Fibroblast of lung (primary cell): ENCODE data around the gene WFIKKN1. TPM values are rescaled to one million over a fixed set of nuclear protein-coding genes. Genes with fewer than 3 reads are reported as not detected.
A peak's percentile ranks its signal among the peaks of the same experiment; 100 is the strongest.

Experiments
- DNase-seq, 2 donors: peaks; one replicate each; pipeline versions ENCODE4 v3.0.0 to v3.0.0-alpha.2; 2010; ENCODE audit warnings: low read depth in 2 of 2
- H2AFZ ChIP-seq: 2 replicates; pipeline ENCODE4 v1.5.1; 2012; ENCODE audit warnings: low read length, control low read depth, inconsistent platforms
- H3K27ac ChIP-seq: 2 replicates; pipeline ENCODE4 v1.5.1; 2011; ENCODE audit warnings: low read length, control low read depth; ENCODE audit not compliant: insufficient read depth
- H3K27me3 ChIP-seq: 2 replicates; pipeline ENCODE4 v1.5.1; 2011; ENCODE audit warnings: mild to moderate bottlenecking, low read length; ENCODE audit not compliant: control insufficient read depth, insufficient read depth
- H3K36me3 ChIP-seq: 2 replicates; pipeline ENCODE4 v1.5.1; 2011; ENCODE audit warnings: low read length; ENCODE audit not compliant: control insufficient read depth, insufficient read depth
- H3K4me1 ChIP-seq: 2 replicates; pipeline ENCODE4 v1.5.1; 2011; ENCODE audit warnings: low read length; ENCODE audit not compliant: control insufficient read depth, insufficient read depth; ENCODE audit errors: extremely low read depth
- H3K4me2 ChIP-seq: 2 replicates; pipeline ENCODE4 v1.5.1; 2011; ENCODE audit warnings: low read length, control low read depth; ENCODE audit not compliant: insufficient read depth; ENCODE audit errors: extremely low read depth
- H3K4me3 ChIP-seq, 4 experiments: fragments of 200-600 bp in 1 of 4; sonication (generic) in 1 of 4; replicated peaks in 1 of 4; 2 replicates each; pipeline ENCODE4 v1.5.1; 2011 to 2016; ENCODE audit warnings: low read length in 4 of 4, low read depth in 3 of 4, mild to moderate bottlenecking in 3 of 4, control low read depth in 2 of 4, inconsistent platforms in 1 of 4, mixed read lengths in 1 of 4; ENCODE audit not compliant: insufficient read depth in 1 of 4; ENCODE audit errors: control extremely low read depth in 1 of 4
- H3K79me2 ChIP-seq: 2 replicates; pipeline ENCODE4 v1.5.1; 2012; ENCODE audit warnings: mild to moderate bottlenecking, low read length, inconsistent platforms; ENCODE audit not compliant: control insufficient read depth, insufficient read depth
- H3K9ac ChIP-seq: 2 replicates; pipeline ENCODE4 v1.5.1; 2011; ENCODE audit warnings: mild to moderate bottlenecking, low read length, control low read depth; ENCODE audit not compliant: insufficient read depth
- H3K9me3 ChIP-seq: 2 replicates; pipeline ENCODE4 v1.5.1; 2012; ENCODE audit warnings: low read depth, low read length; ENCODE audit not compliant: control insufficient read depth, insufficient read depth
- H4K20me1 ChIP-seq: 2 replicates; pipeline ENCODE4 v1.5.1; 2011; ENCODE audit warnings: low read length; ENCODE audit not compliant: control insufficient read depth, insufficient read depth; ENCODE audit errors: extremely low read depth
- CTCF ChIP-seq, 2 donors: IDR thresholded peaks in 1 of 2; conservative IDR thresholded peaks in 1 of 2; 1 replicate in 1 of 2; 2 replicates in 1 of 2; pipeline ENCODE4 v1.5.1; 2011 to 2012; ENCODE audit warnings: low read length in 2 of 2, control low read depth in 1 of 2, inconsistent platforms in 1 of 2, low read depth in 1 of 2, mild to moderate bottlenecking in 1 of 2
- EZH2 ChIP-seq: IDR thresholded peaks from 2 replicates; pipeline ENCODE4 v1.5.1; 2012; ENCODE audit warnings: low read length, control low read depth, mild to moderate bottlenecking; ENCODE audit errors: missing control alignments
- polyA plus RNA-seq, 2 donors: library from polyadenylated mRNA; depleted of rRNA in 1 of 2; stranded (reverse) in 1 of 2; unstranded in 1 of 2; fragments of >200 nt; gene quantifications; 2 replicates each; pipeline ENCODE4 v1.2.1, GENCODE V29; 2011 to 2012; ENCODE audit warnings: missing spikeins in 1 of 2
- total RNA-seq: library from RNA; depleted of rRNA; stranded (reverse); fragments of >200 nt; gene quantifications from 2 replicates; pipeline ENCODE4 v1.2.1, GENCODE V29; 2014

The WFIKKN1 gene
- total and polyA plus RNA-seq, 2 donors (not counting 1 experiment from before 2014, with no cell fraction given), result 0.17 TPM; not detected in 1

- Histone ChIP-seq H2AFZ (no peak overlapping the region), H3K4me1 (peaks cover 6% of the 10 kb centered on the region), H3K36me3 (peaks cover 35% of the 10 kb centered on the region), H4K20me1 (no peaks in the 10 kb centered on the region), H3K79me2 (peaks cover 9% of the 10 kb centered on the region), H3K9me3 (no peaks in the 10 kb centered on the region), H3K4me3 (no peak overlapping the region), H3K27ac (no peak overlapping the region), H3K9ac (no peak overlapping the region), H3K27me3 (no peaks in the 10 kb centered on the region), H3K4me2 (no peak overlapping the region)
- no peak for TF ChIP-seq CTCF (conservative IDR thresholded peaks at IDR 0.05 in 1 of 2, IDR thresholded peaks at IDR 0.05 in 1 of 2; ENCODE audit: low read depth in 1 of 2, low read length in 2 of 2)
- no peak for TF ChIP-seq EZH2
- DNase-seq, result no peak
These were observed 43.6 kb downstream of the WFIKKN1 start for GRCh38 chr16:674214-674881.

- peak; percentile 51 to 52 for DNase-seq
- H2AFZ ChIP-seq, result no peak within 1 kb of the TSS
- no peak within 1 kb of the TSS for H3K9ac ChIP-seq
- H4K20me1 ChIP-seq, result no peaks in the 10 kb centered on the region
- TF ChIP-seq CTCF (conservative IDR thresholded peaks at IDR 0.05 in 1 of 2, IDR thresholded peaks at IDR 0.05 in 1 of 2; ENCODE audit: low read depth in 1 of 2, low read length in 2 of 2) (no peak), EZH2 (no peak)
- no peak within 1 kb of the TSS for H3K27ac ChIP-seq
- peaks cover 2% of the 10 kb centered on the region for H3K79me2 ChIP-seq
- H3K4me2 ChIP-seq, result peak within 1 kb of the TSS; percentile 71
- no peaks in the 10 kb centered on the region for H3K9me3 ChIP-seq
- no peaks in the 10 kb centered on the region for H3K27me3 ChIP-seq
- H3K4me3 ChIP-seq, result peak within 1 kb of the TSS; percentile 20 to 57 (median 23)
- H3K4me1 ChIP-seq, result peaks cover 5% of the 10 kb centered on the region
- peaks cover 27% of the 10 kb centered on the region for H3K36me3 ChIP-seq
These were observed 44.4 kb downstream of the WFIKKN1 start, which contains the start of gene RHBDL1 for GRCh38 chr16:674968-675883. TSS of gene RHBDL1 (plus strand) at chr16:675671. CDS start at chr16:675791, 120 bp downstream.

DNA sequence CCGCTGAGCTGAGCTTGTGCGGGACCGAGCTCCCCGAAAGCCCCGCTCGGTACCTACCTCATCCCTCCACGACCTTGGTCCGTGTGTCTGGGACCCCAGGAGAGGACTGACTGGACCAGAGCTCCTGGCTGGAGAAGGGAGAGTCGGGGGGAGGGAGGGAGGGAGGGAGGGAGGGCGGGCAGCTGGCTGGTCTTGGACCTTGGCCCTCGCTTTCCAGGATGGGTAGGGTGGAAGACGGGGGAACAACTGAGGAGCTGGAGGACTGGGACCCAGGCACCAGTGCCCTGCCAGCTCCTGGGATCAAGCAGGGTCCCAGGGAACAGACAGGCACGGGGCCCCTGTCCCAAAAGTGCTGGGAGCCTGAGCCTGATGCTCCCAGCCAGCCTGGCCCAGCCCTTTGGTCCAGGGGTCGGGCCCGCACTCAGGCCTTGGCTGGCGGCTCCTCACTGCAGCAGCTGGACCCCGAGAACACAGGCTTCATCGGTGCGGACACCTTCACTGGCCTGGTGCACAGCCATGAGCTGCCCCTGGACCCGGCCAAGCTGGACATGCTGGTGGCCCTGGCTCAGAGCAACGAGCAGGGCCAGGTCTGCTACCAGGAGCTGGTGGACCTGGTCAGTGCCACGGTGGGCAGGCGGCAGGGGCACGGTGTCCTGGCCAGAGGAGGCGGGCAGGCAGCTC is 45.2 kb downstream of the WFIKKN1 start:
- peak overlapping the region; percentile 71 for H3K4me2 ChIP-seq
- H3K79me2 ChIP-seq, result peaks cover 4% of the 10 kb centered on the region
- TF ChIP-seq CTCF (conservative IDR thresholded peaks at IDR 0.05 in 1 of 2, IDR thresholded peaks at IDR 0.05 in 1 of 2; ENCODE audit: low read depth in 1 of 2, low read length in 2 of 2), result no peak
- no peak for TF ChIP-seq EZH2
- H3K27ac ChIP-seq, result no peak overlapping the region
- DNase-seq, result no peak
- no peaks in the 10 kb centered on the region for H3K27me3 ChIP-seq
- H3K4me1 ChIP-seq, result peaks cover 6% of the 10 kb centered on the region
- no peak overlapping the region for H2AFZ ChIP-seq
- H4K20me1 ChIP-seq, result no peaks in the 10 kb centered on the region
- H3K9me3 ChIP-seq, result no peaks in the 10 kb centered on the region
- no peak overlapping the region for H3K9ac ChIP-seq
- peak overlapping the region in 3 of 4 experiments; percentile 15 to 57 (median 25) for H3K4me3 ChIP-seq
- peaks cover 19% of the 10 kb centered on the region for H3K36me3 ChIP-seq
